PC-9 (cell line): Measurements from ENCODE around the gene DAGLB.

Experiments
- CTCF ChIP-seq: fragments of 200-600 bp; sonication (generic); conservative IDR thresholded peaks from 2 replicates; pipeline ENCODE4 v1.6.1; 2017; ENCODE audit warnings: mixed run types, antibody characterized with exemption, mild to moderate bottlenecking, moderate library complexity
- EZH2 ChIP-seq: fragments of 200-600 bp; sonication (generic); IDR thresholded peaks from 2 replicates; pipeline ENCODE4 v1.8.0; 2017; ENCODE audit warnings: antibody characterized with exemption, low read depth

- no peak for TF ChIP-seq CTCF
- no peak for TF ChIP-seq EZH2
Observed at GRCh38 chr7:6487184-6487545, 39.4 kb upstream of the DAGLB start.
